ENCODE results near the gene CHCHD6. TPM values are rescaled to one million over a fixed set of nuclear protein-coding genes. Genes with fewer than 3 reads are reported as not detected.

The CHCHD6 gene
- total RNA-seq, 1 experiment from 2014 or later = 33.0 TPM

DNA sequence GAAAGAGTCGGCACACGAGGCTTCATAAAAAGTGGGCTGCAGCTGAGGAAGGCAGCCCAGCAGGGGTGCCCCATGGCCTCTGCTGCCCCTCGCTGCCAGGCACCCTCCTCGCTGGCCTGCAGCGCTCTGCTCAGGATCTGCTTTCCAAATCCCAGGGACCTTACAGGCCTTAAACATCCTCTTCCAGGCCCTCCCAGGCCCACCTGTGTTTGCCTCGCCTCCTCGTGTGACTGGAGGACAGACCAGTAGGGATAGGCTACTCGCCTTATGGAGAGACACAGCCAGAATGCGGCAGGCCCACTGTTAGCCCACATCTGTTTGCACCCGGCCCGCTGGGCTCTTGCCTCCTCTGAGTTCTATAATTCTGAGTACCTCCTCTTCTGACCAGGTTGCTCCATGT, 154.4 kb downstream of the CHCHD6 start:
- Histone ChIP-seq H3K4me1 (ENCODE audit: insufficient read depth, low read length) (peaks cover 16% of the 10 kb centered on the region), H3K9ac (ENCODE audit: low read length) (peak overlapping the region; percentile 26; the same call in 1 of the 2 replicates), H3K27ac (ENCODE audit: low read length) (peak overlapping the region; percentile 82), H3K79me2 (ENCODE audit: low read length) (no peaks in the 10 kb centered on the region), H3K9me2 (replicated peaks; ENCODE audit: low read length) (no peaks in the 10 kb centered on the region), H2AFZ (ENCODE audit: low read length) (no peak overlapping the region), H3K27me3 (ENCODE audit: low read length) (no peaks in the 10 kb centered on the region), H3K4me3 (ENCODE audit: low read length) (no peak overlapping the region), H4K20me1 (ENCODE audit: low read length) (no peaks in the 10 kb centered on the region), H3K9me3 (ENCODE audit: low read length) (no peaks in the 10 kb centered on the region), H3F3A (ENCODE audit: low read length, unreplicated experiment) (no peaks in the 10 kb centered on the region), H3K4me2 (ENCODE audit: low read length) (peak overlapping the region; percentile 69), H3K36me3 (ENCODE audit: low read depth, low read length) (no peaks in the 10 kb centered on the region)
- DNase-seq (no peak), ATAC-seq (peak; percentile 25; the same call in 1 of the 2 replicates)
- POLR2A ChIA-PET (ENCODE audit: unreplicated experiment) = no interaction called here
- CTCF ChIA-PET = interaction anchor here (0.6 kb wide), 1 partner anchor 102 kb away, joined by 3 read pairs; no protein-coding TSS in a partner anchor
- TF ChIP-seq, protein P1, sequence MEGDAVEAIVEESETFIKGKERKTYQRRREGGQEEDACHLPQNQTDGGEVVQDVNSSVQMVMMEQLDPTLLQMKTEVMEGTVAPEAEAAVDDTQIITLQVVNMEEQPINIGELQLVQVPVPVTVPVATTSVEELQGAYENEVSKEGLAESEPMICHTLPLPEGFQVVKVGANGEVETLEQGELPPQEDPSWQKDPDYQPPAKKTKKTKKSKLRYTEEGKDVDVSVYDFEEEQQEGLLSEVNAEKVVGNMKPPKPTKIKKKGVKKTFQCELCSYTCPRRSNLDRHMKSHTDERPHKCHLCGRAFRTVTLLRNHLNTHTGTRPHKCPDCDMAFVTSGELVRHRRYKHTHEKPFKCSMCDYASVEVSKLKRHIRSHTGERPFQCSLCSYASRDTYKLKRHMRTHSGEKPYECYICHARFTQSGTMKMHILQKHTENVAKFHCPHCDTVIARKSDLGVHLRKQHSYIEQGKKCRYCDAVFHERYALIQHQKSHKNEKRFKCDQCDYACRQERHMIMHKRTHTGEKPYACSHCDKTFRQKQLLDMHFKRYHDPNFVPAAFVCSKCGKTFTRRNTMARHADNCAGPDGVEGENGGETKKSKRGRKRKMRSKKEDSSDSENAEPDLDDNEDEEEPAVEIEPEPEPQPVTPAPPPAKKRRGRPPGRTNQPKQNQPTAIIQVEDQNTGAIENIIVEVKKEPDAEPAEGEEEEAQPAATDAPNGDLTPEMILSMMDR (conservative IDR thresholded peaks at IDR 0.05; ENCODE audit: low read depth, low read length) = no peak
- TF ChIP-seq EZH2phosphoT487 (IDR thresholded peaks at IDR 0.05; ENCODE audit: borderline replicate concordance, low read length) (no peak), EZH2 (IDR thresholded peaks at IDR 0.05; ENCODE audit: low read length, unreplicated experiment) (no peak)
- BruUV-seq (replicated peaks) = no TSS peak
- intact Hi-C loops (cut with micrococcal nuclease) = loop anchor here (10.0 kb wide), 1 partner anchor 106 kb away; no protein-coding TSS in a partner anchor

DNA sequence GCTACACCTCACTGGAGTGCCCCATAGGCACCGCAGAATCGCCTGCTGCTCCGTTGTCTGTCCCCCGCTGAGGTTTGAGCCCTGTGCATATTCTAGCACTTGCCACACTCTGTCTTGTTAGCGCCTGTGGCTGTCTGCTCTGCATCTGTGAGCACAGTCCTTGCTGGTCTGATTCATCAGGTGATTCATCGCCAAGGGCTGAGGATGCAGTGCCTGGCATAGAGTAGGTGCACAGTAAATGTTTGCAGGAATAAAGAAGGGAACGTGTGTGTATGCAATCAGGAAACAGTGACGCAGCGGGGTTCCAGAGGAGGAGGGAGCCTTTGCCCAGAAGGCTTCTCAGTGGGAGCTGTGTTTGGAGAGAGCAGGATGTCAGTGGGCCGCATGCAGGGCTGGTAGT, 154.8 kb downstream of the CHCHD6 start:
- peak; percentile 99 for ATAC-seq
- peak; percentile 93 for DNase-seq
- Histone ChIP-seq H4K20me1 (ENCODE audit: low read length) (no peaks in the 10 kb centered on the region), H3K27ac (ENCODE audit: low read length) (peak overlapping the region; percentile 82), H2AFZ (ENCODE audit: low read length) (no peak overlapping the region), H3K9ac (ENCODE audit: low read length) (peak overlapping the region; percentile 29; the same call in 1 of the 2 replicates), H3K9me3 (ENCODE audit: low read length) (no peaks in the 10 kb centered on the region), H3K4me3 (ENCODE audit: low read length) (no peak overlapping the region), H3K36me3 (ENCODE audit: low read depth, low read length) (no peaks in the 10 kb centered on the region), H3K9me2 (replicated peaks; ENCODE audit: low read length) (no peaks in the 10 kb centered on the region), H3K4me1 (ENCODE audit: insufficient read depth, low read length) (peaks cover 16% of the 10 kb centered on the region), H3K79me2 (ENCODE audit: low read length) (no peaks in the 10 kb centered on the region), H3K27me3 (ENCODE audit: low read length) (no peaks in the 10 kb centered on the region), H3K4me2 (ENCODE audit: low read length) (peak overlapping the region; percentile 69), H3F3A (ENCODE audit: low read length, unreplicated experiment) (no peaks in the 10 kb centered on the region)
- no TSS peak for BruUV-seq (replicated peaks)
- CTCF ChIA-PET = interaction anchor here (0.6 kb wide), 1 partner anchor 102 kb away, joined by 3 read pairs; no protein-coding TSS in a partner anchor
- POLR2A ChIA-PET (ENCODE audit: unreplicated experiment) = no interaction called here
- intact Hi-C loops (cut with micrococcal nuclease) = loop anchor here (10.0 kb wide), 1 partner anchor 106 kb away; no protein-coding TSS in a partner anchor
- TF ChIP-seq EZH2 (IDR thresholded peaks at IDR 0.05; ENCODE audit: low read length, unreplicated experiment) (no peak), EZH2phosphoT487 (IDR thresholded peaks at IDR 0.05; ENCODE audit: borderline replicate concordance, low read length) (no peak)
- TF ChIP-seq, protein P1 (conservative IDR thresholded peaks at IDR 0.05; ENCODE audit: low read depth, low read length) = no peak

Data from PC-3 (cell line).